ENCODE data around the gene FCGR3A.
"Not testable (repeated sequence)": the region's sequence is repeated elsewhere in the genome, so short reads cannot be mapped to it uniquely, and the experiment has no call there.

DNA sequence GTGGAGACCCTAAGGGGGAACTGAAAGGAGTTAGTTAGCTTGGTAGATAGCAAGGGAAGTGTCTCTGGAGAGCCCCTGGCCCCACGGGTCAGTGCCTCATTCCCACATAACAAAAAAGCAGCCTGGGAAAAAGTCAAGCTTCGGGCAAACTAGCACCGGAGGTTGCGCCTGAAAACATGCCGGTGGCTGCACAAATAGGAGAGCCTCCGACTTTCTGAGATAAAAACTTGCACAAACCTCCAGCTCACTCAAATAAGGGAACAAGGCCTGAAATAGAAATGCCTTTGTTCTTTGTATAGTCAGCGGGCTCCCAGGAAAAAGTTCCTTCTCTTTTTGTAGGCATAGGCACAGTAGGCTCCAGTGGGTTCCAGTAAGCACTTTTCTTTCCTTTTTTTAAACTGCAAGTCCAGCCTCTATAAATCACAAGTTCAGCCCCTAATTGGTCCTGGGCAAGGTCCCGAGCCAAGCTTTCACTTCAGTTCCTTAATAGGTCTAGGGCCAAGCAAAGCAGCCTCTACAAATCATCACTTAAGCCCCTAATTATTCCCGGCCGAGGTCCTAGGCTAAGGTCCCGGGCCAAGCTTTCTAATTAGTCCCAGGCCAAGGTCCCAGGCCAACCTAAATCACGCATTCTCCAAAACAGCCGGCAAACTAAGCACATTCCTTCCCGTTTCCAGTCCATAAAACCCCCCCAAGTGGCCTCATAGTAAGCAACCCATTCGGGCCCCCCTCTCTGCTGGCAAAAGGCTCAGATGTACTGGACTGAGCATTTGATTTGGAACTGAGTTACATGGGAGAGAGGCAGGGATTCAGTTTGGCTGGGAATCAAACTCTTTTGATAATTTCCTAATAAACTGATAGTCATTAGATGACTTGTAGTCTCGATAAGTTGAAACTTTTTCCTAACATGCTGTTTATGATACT is 16.7 kb downstream of the FCGR3A start:
- TF ChIP-seq, protein P1, sequence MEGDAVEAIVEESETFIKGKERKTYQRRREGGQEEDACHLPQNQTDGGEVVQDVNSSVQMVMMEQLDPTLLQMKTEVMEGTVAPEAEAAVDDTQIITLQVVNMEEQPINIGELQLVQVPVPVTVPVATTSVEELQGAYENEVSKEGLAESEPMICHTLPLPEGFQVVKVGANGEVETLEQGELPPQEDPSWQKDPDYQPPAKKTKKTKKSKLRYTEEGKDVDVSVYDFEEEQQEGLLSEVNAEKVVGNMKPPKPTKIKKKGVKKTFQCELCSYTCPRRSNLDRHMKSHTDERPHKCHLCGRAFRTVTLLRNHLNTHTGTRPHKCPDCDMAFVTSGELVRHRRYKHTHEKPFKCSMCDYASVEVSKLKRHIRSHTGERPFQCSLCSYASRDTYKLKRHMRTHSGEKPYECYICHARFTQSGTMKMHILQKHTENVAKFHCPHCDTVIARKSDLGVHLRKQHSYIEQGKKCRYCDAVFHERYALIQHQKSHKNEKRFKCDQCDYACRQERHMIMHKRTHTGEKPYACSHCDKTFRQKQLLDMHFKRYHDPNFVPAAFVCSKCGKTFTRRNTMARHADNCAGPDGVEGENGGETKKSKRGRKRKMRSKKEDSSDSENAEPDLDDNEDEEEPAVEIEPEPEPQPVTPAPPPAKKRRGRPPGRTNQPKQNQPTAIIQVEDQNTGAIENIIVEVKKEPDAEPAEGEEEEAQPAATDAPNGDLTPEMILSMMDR (IDR thresholded peaks at IDR 0.05), result not testable (repeated sequence)
- not testable (repeated sequence) for TF ChIP-seq POLR2A (IDR thresholded peaks at IDR 0.05)
